Colonic mucosa (tissue), 4 donors: Measurements from ENCODE around the gene FLNC. TPM values are rescaled to one million over a fixed set of nuclear protein-coding genes. Genes with fewer than 3 reads are reported as not detected.

ENCODE experiments used
- DNase-seq: peaks from one replicate; pipeline ENCODE4 v3.0.0-alpha.2; 2020
- H3K27ac ChIP-seq: fragments of 200-600 bp; one replicate; pipeline ENCODE4 v1.8.0; 2021
- H3K27me3 ChIP-seq: fragments of 200-600 bp; one replicate; pipeline ENCODE4 v1.8.0; 2021
- H3K36me3 ChIP-seq: fragments of 200-600 bp; one replicate; pipeline ENCODE4 v1.8.0; 2021
- H3K4me1 ChIP-seq: fragments of 200-600 bp; one replicate; pipeline ENCODE4 v1.8.0; 2021; ENCODE audit warnings: mild to moderate bottlenecking
- H3K4me3 ChIP-seq: fragments of 200-600 bp; one replicate; pipeline ENCODE4 v1.8.0; 2021
- H3K9ac ChIP-seq, 2 donors: one replicate each; pipeline ENCODE4 v1.7.0; 2013; ENCODE audit warnings: control low read depth in 2 of 2, low read depth in 2 of 2, low read length in 2 of 2
- H3K9me3 ChIP-seq: fragments of 200-600 bp; one replicate; pipeline ENCODE4 v1.8.0; 2021
- intact Hi-C: fragments of 100-400 bp; cut with DNase I; formaldehyde crosslinking; loops from one replicate; pipeline ENCODE4 v1.14.1; 2022
- total RNA-seq, 2 donors: library from RNA; stranded (reverse); fragmentation: NEBNext Ultra II Directional in 1 of 2; extraction: Animal tissue kit (Norgen Biotek cat#: 25700) in 1 of 2; gene quantifications; one replicate each; pipeline ENCODE4 v1.2.1, GENCODE V29; 2021
- TF ChIP-seq, protein P1 (sequence below): fragments of 200-600 bp; IDR thresholded peaks from one replicate; pipeline ENCODE4 v1.8.0; 2022; ENCODE audit warnings: antibody characterized with exemption, mild to moderate bottlenecking
- donor health status: healthy.
- donor health status: DM: no; HTN: no; CAD: no.
- donor health status: DM: no; HTN: no; CAD: no.

The FLNC gene
- total RNA-seq, 2 donors from 2014 or later: 4.5 to 88.6 TPM

DNA sequence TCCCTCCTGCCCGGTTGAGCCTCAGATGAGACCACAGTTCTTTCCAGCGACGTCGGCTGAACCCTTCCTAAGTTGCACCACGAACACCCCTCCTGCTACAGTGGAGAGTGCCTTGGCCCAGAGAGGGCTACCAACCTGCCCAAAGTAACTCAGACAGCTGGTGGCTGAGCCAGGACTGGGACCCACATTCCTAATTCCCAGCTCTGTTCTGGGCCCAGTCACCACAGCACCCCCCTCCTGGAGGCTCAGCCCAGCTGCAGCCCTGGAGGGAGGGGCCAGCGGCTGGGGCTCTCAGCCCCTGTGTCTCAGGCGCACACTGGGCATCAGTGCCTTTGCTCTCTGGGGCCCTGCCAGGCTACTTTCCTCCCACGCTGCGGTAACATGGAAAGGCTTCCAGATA lies 43.0 kb downstream of the FLNC start:
- DNase-seq: no peak
- H3K36me3 ChIP-seq: no peaks in the 10 kb centered on the region
- no peak overlapping the region for H3K9ac ChIP-seq
- H3K4me1 ChIP-seq: peaks cover 8% of the 10 kb centered on the region
- no peak overlapping the region for H3K27ac ChIP-seq
- H3K9me3 ChIP-seq: no peaks in the 10 kb centered on the region
- H3K4me3 ChIP-seq: no peak overlapping the region
- TF ChIP-seq, protein P1, sequence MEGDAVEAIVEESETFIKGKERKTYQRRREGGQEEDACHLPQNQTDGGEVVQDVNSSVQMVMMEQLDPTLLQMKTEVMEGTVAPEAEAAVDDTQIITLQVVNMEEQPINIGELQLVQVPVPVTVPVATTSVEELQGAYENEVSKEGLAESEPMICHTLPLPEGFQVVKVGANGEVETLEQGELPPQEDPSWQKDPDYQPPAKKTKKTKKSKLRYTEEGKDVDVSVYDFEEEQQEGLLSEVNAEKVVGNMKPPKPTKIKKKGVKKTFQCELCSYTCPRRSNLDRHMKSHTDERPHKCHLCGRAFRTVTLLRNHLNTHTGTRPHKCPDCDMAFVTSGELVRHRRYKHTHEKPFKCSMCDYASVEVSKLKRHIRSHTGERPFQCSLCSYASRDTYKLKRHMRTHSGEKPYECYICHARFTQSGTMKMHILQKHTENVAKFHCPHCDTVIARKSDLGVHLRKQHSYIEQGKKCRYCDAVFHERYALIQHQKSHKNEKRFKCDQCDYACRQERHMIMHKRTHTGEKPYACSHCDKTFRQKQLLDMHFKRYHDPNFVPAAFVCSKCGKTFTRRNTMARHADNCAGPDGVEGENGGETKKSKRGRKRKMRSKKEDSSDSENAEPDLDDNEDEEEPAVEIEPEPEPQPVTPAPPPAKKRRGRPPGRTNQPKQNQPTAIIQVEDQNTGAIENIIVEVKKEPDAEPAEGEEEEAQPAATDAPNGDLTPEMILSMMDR: no peak
- intact Hi-C loops: no loop called here
- H3K27me3 ChIP-seq: no peaks in the 10 kb centered on the region

DNA sequence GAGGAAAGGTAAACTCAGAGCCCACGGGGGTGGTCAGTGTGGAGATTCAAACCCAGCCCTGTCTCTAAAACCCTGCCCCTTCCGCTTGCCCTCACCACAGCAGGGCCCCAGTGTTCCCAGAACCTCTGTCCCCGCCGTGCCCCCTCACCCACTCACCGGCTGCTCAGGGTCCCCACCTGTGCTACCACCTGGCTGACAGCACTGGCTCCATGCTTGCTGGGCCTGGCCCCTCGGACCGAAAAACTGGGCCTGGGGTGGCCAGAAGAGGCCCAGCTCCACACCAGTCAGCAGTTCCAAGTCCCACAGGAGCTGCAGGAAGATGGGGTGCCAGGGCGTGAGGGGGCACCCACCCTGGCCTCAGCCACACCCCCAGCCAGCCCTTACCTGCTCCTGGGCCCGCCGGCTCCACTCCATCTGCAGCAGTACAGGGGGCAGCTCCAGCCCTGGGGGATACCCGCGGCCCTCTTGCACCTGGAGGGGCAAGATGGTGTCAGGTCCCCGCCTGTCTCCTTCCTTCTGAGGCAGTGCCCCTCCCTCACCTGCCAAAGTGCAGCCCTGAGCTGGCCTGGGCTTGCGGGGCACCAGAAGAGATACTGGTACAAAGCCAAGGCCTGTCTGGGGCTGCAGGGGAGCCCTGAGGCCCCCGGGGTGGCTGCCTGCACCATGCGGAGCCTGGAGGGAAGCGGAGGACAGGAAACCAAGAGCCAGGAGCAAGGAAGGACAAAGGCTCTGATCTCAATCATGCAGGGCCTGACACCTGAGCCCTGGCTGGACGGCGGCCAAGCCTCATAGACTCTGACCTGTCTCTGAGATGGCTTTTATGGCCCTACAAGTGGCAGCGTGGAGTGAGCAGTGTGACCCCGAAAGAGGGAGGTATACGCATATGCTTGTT lies 44.2 kb downstream of the FLNC start:
- peak overlapping the region; percentile 27 for H3K27ac ChIP-seq
- TF ChIP-seq, protein P1: no peak

DNA sequence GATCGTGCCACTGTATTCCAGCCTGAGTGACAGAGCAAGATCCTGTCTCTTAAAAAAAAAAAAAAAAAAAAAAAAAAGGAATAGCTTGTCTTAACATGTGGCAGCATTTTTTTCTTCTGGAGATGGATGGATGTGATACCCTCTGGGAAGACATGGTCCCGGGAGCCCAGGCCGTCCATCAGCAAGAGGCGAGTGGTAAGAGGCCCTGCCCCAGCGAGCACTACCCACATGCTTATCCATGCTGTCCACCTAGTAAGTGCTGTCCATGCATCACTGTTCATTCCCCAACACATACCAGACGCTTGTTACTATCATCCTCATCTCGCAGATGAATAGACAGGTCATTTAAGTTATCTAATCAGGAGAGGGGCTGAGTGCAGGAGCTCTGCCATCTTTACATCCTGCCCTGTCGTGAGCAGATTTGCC lies 45.3 kb downstream of the FLNC start:
- TF ChIP-seq, protein P1: no peak
- intact Hi-C loops: no loop called here
- Histone ChIP-seq H3K27ac (no peak overlapping the region), H3K4me1 (no peaks in the 10 kb centered on the region), H3K36me3 (no peaks in the 10 kb centered on the region), H3K27me3 (no peaks in the 10 kb centered on the region), H3K4me3 (no peak overlapping the region), H3K9me3 (no peaks in the 10 kb centered on the region), H3K9ac (peak overlapping the region in 1 of 2 donors; percentile 15)
- DNase-seq: no peak

More for the DNA sequence above, 44.2 kb downstream of the FLNC start:
- Histone ChIP-seq H3K4me1 (no peaks in the 10 kb centered on the region), H3K9me3 (no peaks in the 10 kb centered on the region), H3K27me3 (no peaks in the 10 kb centered on the region), H3K4me3 (peak overlapping the region; percentile 20), H3K36me3 (no peaks in the 10 kb centered on the region), H3K9ac (peak overlapping the region; percentile 52 to 65)
- DNase-seq: peak; percentile 92
- intact Hi-C loops: no loop called here

DNA sequence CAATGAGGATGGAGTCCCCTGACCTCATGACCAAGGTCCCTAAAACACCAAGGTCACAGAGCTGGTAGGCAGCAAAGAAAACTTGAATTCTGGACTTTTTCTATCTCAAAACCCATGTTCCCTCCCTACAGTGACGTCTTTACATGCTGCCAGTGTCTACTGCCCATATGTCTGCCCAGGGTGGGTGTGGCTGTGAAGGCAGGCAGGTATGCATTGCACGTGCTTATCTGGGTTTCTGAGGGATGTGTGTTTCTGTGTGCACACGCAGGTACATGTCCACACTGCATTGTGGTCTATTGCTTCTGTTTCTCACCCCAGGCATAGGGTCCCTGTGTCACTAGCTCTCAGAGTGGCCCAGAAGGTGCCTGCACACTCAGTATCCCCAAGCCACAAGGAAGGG lies 45.9 kb downstream of the FLNC start:
- no peaks in the 10 kb centered on the region for H3K9me3 ChIP-seq

DNA sequence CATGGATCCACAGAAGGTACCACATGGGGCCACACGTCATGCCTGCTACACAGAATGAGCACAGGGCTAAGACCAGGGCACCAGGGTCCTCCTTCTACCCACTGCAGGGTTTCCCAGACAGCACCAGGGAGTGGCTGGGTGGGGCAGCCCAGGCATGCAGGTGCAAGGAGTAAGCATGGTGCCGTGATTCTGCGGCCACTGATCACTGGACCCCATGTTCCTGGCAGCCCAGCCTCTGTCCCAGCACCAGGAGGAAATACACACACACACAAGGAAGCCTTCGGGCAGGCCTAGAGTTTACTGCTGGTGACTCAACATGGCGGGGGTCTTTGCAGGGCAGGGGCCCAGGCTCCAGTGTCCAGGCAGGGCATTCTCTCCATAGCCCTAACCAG lies 46.4 kb downstream of the FLNC start:
- TF ChIP-seq, protein P1: no peak
- Histone ChIP-seq H3K27me3 (no peaks in the 10 kb centered on the region), H3K4me3 (no peak overlapping the region), H3K27ac (no peak overlapping the region), H3K9ac (peak overlapping the region in 1 of 2 donors; percentile 16), H3K36me3 (no peaks in the 10 kb centered on the region), H3K9me3 (no peaks in the 10 kb centered on the region), H3K4me1 (no peaks in the 10 kb centered on the region)
- intact Hi-C loops: no loop called here
- DNase-seq: peak; percentile 54

More for the DNA sequence above, 45.9 kb downstream of the FLNC start:
- intact Hi-C loops: no loop called here
- Histone ChIP-seq H3K4me1 (no peaks in the 10 kb centered on the region), H3K27ac (no peak overlapping the region), H3K36me3 (no peaks in the 10 kb centered on the region), H3K27me3 (no peaks in the 10 kb centered on the region), H3K4me3 (no peak overlapping the region), H3K9ac (peak overlapping the region; percentile 15 to 16)
- no peak for DNase-seq
- TF ChIP-seq, protein P1: no peak
